CD14-positive monocyte (primary cell): ENCODE data around the gene ZNF138. TPM values are rescaled to one million over a fixed set of nuclear protein-coding genes. Genes with fewer than 3 reads are reported as not detected.
"Not testable (repeated sequence)": the region's sequence is repeated elsewhere in the genome, so short reads cannot be mapped to it uniquely, and the experiment has no call there.

Experiments used
- DNase-seq, 3 donors: peaks; one replicate each; pipeline ENCODE4 v3.0.0-alpha.2; 2011 to 2022
- H2AFZ ChIP-seq: 2 replicates; pipeline ENCODE4 v1.6.0; 2012; ENCODE audit warnings: mild to moderate bottlenecking, low read depth, low read length, inconsistent platforms; ENCODE audit not compliant: insufficient read depth, poor library complexity, severe bottlenecking
- H3K27ac ChIP-seq, 2 donors: 1 replicate in 1 of 2; 2 replicates in 1 of 2; pipeline ENCODE4 v1.5.1; 2012 to 2013; ENCODE audit warnings: low read length in 2 of 2, control low read depth in 1 of 2, inconsistent platforms in 1 of 2, low read depth in 1 of 2, mild to moderate bottlenecking in 1 of 2
- H3K27me3 ChIP-seq, 2 donors: one replicate each; pipeline versions ENCODE4 v1.6.0 to v1.6.1; 2011 to 2013; ENCODE audit warnings: low read length in 2 of 2; ENCODE audit not compliant: control insufficient read depth in 2 of 2, insufficient read depth in 2 of 2
- H3K36me3 ChIP-seq, 2 donors: replicated peaks in 1 of 2; 1 replicate in 1 of 2; 2 replicates in 1 of 2; pipeline versions ENCODE4 v1.5.1 to v1.6.1; 2012 to 2013; ENCODE audit warnings: low read length in 2 of 2, control low read depth in 1 of 2, inconsistent platforms in 1 of 2, mild to moderate bottlenecking in 1 of 2; ENCODE audit not compliant: insufficient read depth in 2 of 2, control insufficient read depth in 1 of 2
- H3K4me1 ChIP-seq, 2 donors: 1 replicate in 1 of 2; 2 replicates in 1 of 2; pipeline versions ENCODE4 v1.5.1 to v1.6.1; 2012 to 2013; ENCODE audit warnings: low read length in 2 of 2, control low read depth in 1 of 2, inconsistent platforms in 1 of 2, mild to moderate bottlenecking in 1 of 2, moderate library complexity in 1 of 2; ENCODE audit not compliant: insufficient read depth in 2 of 2, control insufficient read depth in 1 of 2
- H3K4me2 ChIP-seq: replicated peaks from 2 replicates; pipeline ENCODE3; 2012; ENCODE audit warnings: low read length, moderate library complexity, mild to moderate bottlenecking; ENCODE audit not compliant: poor library complexity, severe bottlenecking; ENCODE audit errors: extremely low read depth
- H3K4me3 ChIP-seq, 3 experiments: fragments of 200-600 bp in 1 of 3; sonication (generic) in 1 of 3; replicated peaks in 1 of 3; 1 replicate in 2 of 3; 2 replicates in 1 of 3; pipeline ENCODE4 v1.5.1; 2011 to 2013; ENCODE audit warnings: low read length in 3 of 3, mild to moderate bottlenecking in 3 of 3, control low read depth in 2 of 3, low read depth in 2 of 3, inconsistent platforms in 1 of 3, moderate library complexity in 1 of 3
- H3K79me2 ChIP-seq: 2 replicates; pipeline ENCODE4 v1.6.0; 2012; ENCODE audit warnings: mild to moderate bottlenecking, control low read depth, inconsistent platforms, low read length, moderate library complexity; ENCODE audit not compliant: insufficient read depth
- H3K9ac ChIP-seq: 2 replicates; pipeline ENCODE4 v1.6.0; 2017; ENCODE audit warnings: low read length, mild to moderate bottlenecking; ENCODE audit not compliant: insufficient read depth, poor library complexity, severe bottlenecking
- H3K9me3 ChIP-seq, 2 donors: replicated peaks in 1 of 2; 1 replicate in 1 of 2; 2 replicates in 1 of 2; pipeline versions ENCODE4 v1.5.1 to v1.6.1; 2012 to 2013; ENCODE audit warnings: low read length in 2 of 2, control low read depth in 1 of 2; ENCODE audit not compliant: control insufficient read depth in 1 of 2, insufficient read depth in 1 of 2
- H4K20me1 ChIP-seq: 2 replicates; pipeline ENCODE4 v1.6.0; 2012; ENCODE audit warnings: mild to moderate bottlenecking, low read length, control low read depth, moderate library complexity; ENCODE audit not compliant: insufficient read depth
- H3K27ac Mint-ChIP-seq, 7 donors: one replicate each; pipeline ENCODE4 v1.8.0; 2020; ENCODE audit warnings: mild to moderate bottlenecking in 7 of 7, mixed read lengths in 7 of 7, moderate library complexity in 6 of 7, inconsistent platforms in 2 of 7
- H3K27me3 Mint-ChIP-seq, 3 donors: one replicate each; pipeline ENCODE4 v1.8.0; 2021 to 2022; ENCODE audit warnings: low read depth in 3 of 3, mild to moderate bottlenecking in 3 of 3, mixed read lengths in 3 of 3, moderate library complexity in 3 of 3, inconsistent platforms in 1 of 3
- H3K36me3 Mint-ChIP-seq, 2 donors: one replicate each; pipeline ENCODE4 v1.8.0; 2020; ENCODE audit warnings: mixed read lengths in 2 of 2, inconsistent platforms in 1 of 2, mild to moderate bottlenecking in 1 of 2
- H3K4me1 Mint-ChIP-seq: one replicate; pipeline ENCODE4 v1.8.0; 2020; ENCODE audit warnings: mild to moderate bottlenecking, mixed read lengths
- H3K4me3 Mint-ChIP-seq, 2 donors: one replicate each; pipeline ENCODE4 v1.8.0; 2020; ENCODE audit warnings: mild to moderate bottlenecking in 2 of 2, mixed read lengths in 2 of 2, moderate library complexity in 1 of 2
- H3K9me3 Mint-ChIP-seq, 7 donors: one replicate each; pipeline ENCODE4 v1.8.0; 2020 to 2022; ENCODE audit warnings: mixed read lengths in 7 of 7, mild to moderate bottlenecking in 6 of 7, moderate library complexity in 6 of 7, inconsistent platforms in 2 of 7
- WGBS: methylation state at CpG from one replicate; pipeline ENCODE4 v1.1.5; 2013; ENCODE audit warnings: missing lambda C conversion rate; ENCODE audit not compliant: insufficient coverage; 5-methylcytosine and 5-hydroxymethylcytosine counted together
- intact Hi-C, 2 donors: fragments of 100-400 bp; cut with micrococcal nuclease; formaldehyde crosslinking; loops; one replicate each; pipeline versions ENCODE4 v1.15.0 to v1.15.1; 2023
- polyA plus RNA-seq, 3 donors: library from polyadenylated mRNA; depleted of rRNA in 1 of 3; unstranded in 2 of 3; stranded (reverse) in 1 of 3; fragments of 300-500 nt in 2 of 3; fragments of >200 nt in 1 of 3; fragmentation: Illumina TruSeq in 2 of 3; gene quantifications; 1 replicate in 2 of 3; 2 replicates in 1 of 3; pipeline ENCODE4 v1.2.3, GENCODE V29; 2012 to 2021
- TF ChIP-seq, protein P1 (sequence below): fragments of 200-600 bp; IDR thresholded peaks from one replicate; pipeline ENCODE4 v1.8.0; 2022; ENCODE audit warnings: antibody characterized with exemption, mild to moderate bottlenecking

Gene ZNF138
- polyA plus RNA-seq, 3 donors, result 0.89 to 1.1 (median 1.1) TPM

DNA sequence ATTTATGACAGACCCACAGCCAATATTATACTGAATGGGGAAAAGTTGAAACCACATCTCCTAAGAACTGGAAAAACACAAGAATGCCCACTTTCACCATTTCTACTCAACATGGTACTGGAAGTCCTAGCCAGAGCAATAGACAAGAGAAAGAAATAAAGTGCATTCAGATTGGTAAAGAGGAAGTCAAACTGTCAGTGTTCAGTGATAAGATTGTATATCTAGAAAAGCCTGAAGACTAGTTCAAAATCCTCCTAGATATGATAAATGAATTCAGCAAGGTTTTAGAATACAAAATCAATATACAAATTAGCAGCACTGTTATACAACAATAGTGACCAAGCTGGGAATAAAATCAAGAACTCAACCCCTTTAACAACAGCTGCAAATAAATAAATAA, 6.9 kb upstream of the ZNF138 start:
- Histone ChIP-seq H3K79me2 (no peaks in the 10 kb centered on the region), H3K4me1 (no peaks in the 10 kb centered on the region), H4K20me1 (no peaks in the 10 kb centered on the region), H3K27me3 (no peaks in the 10 kb centered on the region), H3K4me3 (no peak overlapping the region), H3K27ac (no peak overlapping the region), H2AFZ (no peak overlapping the region), H3K36me3 (no peaks in the 10 kb centered on the region), H3K9ac (no peak overlapping the region), H3K9me3 (peaks cover 0 to 15% of the 10 kb centered on the region in 2 donors), H3K4me2 (no peak overlapping the region)
- H3K36me3 Mint-ChIP-seq, result no peaks in the 10 kb centered on the region
- DNase-seq, result no peak
- TF ChIP-seq, protein P1, sequence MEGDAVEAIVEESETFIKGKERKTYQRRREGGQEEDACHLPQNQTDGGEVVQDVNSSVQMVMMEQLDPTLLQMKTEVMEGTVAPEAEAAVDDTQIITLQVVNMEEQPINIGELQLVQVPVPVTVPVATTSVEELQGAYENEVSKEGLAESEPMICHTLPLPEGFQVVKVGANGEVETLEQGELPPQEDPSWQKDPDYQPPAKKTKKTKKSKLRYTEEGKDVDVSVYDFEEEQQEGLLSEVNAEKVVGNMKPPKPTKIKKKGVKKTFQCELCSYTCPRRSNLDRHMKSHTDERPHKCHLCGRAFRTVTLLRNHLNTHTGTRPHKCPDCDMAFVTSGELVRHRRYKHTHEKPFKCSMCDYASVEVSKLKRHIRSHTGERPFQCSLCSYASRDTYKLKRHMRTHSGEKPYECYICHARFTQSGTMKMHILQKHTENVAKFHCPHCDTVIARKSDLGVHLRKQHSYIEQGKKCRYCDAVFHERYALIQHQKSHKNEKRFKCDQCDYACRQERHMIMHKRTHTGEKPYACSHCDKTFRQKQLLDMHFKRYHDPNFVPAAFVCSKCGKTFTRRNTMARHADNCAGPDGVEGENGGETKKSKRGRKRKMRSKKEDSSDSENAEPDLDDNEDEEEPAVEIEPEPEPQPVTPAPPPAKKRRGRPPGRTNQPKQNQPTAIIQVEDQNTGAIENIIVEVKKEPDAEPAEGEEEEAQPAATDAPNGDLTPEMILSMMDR, result no peak
- intact Hi-C loops, result no loop called here
- no peaks in the 10 kb centered on the region for H3K4me1 Mint-ChIP-seq
- H3K4me3 Mint-ChIP-seq, result no peak overlapping the region
- H3K27me3 Mint-ChIP-seq, result peaks cover 0 to 4% (median 4%) of the 10 kb centered on the region in 3 donors
- H3K27ac Mint-ChIP-seq, result no peak overlapping the region
- H3K9me3 Mint-ChIP-seq, result peaks cover 9 to 44% (median 27%) of the 10 kb centered on the region in 7 donors

DNA sequence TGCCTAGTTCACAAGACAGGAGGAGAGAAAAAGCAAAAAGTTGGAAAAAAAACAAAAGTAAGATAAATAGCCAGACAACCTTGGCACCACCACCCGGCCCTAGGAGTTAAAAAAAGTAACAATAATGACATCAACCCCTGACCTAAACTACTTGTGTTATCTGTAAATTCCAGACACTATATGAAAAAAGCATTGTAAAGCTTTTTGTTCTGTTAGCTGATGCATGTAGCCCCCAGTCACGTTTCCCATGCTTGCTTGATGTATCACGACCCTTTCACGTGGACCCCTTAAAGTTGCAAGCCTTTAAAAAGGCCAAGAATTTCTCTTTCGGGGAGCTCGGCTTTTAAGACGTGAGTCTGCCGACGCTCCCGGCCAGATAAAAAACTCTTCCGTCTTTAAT, 5.0 kb upstream of the ZNF138 start:
- H3K4me3 ChIP-seq, intact Hi-C loops, H3K36me3 ChIP-seq, H2AFZ ChIP-seq, H3K4me1 Mint-ChIP-seq, DNase-seq, H3K4me1 ChIP-seq, H3K4me2 ChIP-seq, H3K27me3 Mint-ChIP-seq, H3K27ac ChIP-seq, H4K20me1 ChIP-seq, H3K4me3 Mint-ChIP-seq, H3K79me2 ChIP-seq, H3K9ac ChIP-seq, H3K36me3 Mint-ChIP-seq, H3K27me3 ChIP-seq: not testable (repeated sequence)
- peak overlapping the region in 1 of 7 donors; percentile 54 for H3K27ac Mint-ChIP-seq
- WGBS, result 74% methylated on average over 5 of the region's 11 CpGs
- peaks cover 0 to 11% of the 10 kb centered on the region in 2 donors for H3K9me3 ChIP-seq
- H3K9me3 Mint-ChIP-seq, result peaks cover 6 to 38% (median 21%) of the 10 kb centered on the region in 7 donors
